UCSD-AML1 (cell line): ENCODE measurements around the gene MXD1.
"Not testable (repeated sequence)": the region's sequence is repeated elsewhere in the genome, so short reads cannot be mapped to it uniquely, and the experiment has no call there.

ENCODE experiments used
- DNase-seq: peaks from one replicate; lab custom pipeline; 2025; ENCODE audit not compliant: unreplicated experiment; lab: John Stamatoyannopoulos, UW

The MXD1 gene

DNA sequence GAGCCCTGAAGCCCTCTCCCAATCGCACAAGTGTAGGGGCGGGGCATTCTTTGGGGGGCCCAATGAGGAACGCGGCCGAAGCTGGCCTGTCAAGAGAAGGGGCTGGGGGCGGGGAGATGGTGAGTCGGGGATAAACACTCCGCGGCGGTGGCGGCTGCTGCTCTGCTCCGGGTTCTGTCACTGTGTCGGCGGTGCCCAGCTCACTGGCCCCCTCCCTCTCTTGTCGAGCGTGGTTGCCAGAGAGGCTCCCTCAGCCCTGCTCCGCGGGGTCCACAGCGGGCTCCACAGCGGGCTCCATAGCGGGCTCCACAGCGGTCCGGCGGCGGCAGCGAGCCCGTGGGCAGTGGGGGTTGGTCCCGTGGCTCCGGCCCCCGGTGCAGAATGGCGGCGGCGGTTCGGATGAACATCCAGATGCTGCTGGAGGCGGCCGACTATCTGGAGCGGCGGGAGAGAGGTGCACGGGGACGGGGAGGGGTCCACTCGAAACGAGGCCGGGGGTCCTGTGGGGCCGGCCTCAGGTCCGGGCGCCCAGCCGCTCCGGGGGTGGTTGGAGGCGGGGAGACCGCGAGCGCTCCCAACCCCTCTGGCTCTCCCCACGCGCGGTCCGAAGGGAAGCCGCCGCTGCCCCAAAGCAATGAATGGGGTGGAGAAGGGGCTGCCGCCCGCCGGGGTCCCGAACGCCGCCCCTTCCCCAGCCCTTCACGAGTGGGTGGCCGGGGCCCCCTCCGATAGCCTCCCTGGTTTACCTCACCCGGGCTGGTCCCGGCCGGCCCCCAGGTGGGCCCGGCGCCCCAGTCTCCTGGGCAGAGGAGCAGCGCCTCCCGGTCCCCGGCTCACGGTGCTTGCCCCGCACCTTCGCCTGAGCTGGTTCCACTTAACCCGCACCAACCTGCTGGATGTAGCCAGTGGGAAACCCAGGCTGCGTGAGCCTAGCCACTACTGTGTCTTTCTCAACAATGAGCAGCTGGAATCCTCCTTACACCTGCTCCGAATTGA lies at the start of gene MXD1:
Gene MXD1, plus strand, starts transcription at position 160 of the 996 bp plus-strand sequence. Its CDS starts 222 bp downstream, at position 382.
- peak; percentile 45 for DNase-seq

- DNase-seq = no peak
Measured at GRCh38 chr2:69888451-69888850, 26.5 kb upstream of the MXD1 start.

GRCh38 chr2:69889302-69889701 lies 25.6 kb upstream of the MXD1 start:
- DNase-seq = no peak

GRCh38 chr2:69890881-69891280 lies 24.0 kb upstream of the MXD1 start:
- DNase-seq = no peak

- not testable (repeated sequence) for DNase-seq
Measured at GRCh38 chr2:69892838-69893424, 22.0 kb upstream of the MXD1 start.

GRCh38 chr2:69893684-69894551 lies 21.0 kb upstream of the MXD1 start, which contains the start of gene SNRNP27:
Gene SNRNP27, plus strand, starts transcription at chr2:69893956. Its CDS starts 29 bp downstream, at chr2:69893985.
- DNase-seq = peak; percentile 78

GRCh38 chr2:69894737-69895136 lies 20.2 kb upstream of the MXD1 start:
- DNase-seq = not testable (repeated sequence)

DNA sequence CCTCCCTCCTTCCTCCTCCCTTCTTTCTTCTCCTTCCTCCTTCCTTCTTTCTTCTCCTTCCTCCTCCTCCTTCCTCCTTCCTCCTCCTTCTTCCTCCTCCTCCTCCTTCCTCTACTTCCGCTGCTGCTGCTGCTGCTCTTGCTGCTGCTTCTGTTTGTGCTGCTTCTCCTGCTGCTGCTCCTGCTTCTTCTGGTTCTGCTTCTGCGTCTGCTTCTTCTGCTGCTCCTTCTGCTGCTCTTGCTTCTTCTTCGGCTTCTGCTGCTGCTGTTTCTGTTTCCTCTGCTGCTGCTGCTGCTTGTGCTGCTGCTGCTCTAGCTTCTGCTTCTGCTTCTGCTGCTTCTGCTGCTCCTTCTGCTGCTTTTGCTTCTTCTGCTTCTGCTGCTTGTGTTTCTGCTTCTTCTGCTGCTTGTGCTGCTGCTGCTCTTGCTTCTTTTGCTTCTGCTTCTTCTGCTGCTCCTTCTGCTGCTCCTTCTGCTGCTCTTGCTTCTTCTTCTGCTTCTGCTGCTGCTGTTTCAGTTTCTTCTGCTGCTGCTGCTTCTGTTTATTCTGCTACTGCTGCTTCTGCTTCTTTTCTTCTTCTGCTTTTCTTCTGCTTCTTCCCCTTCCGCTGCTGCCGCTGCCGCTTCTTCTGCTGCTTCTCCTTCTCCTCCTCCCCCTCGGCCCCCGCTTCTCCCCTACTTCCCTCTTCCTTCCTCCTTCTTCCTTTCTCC lies 12.5 kb upstream of the MXD1 start:
- DNase-seq = peak; percentile 34

- DNase-seq = no peak
Measured at GRCh38 chr2:69907216-69907615, 7.7 kb upstream of the MXD1 start.

DNA sequence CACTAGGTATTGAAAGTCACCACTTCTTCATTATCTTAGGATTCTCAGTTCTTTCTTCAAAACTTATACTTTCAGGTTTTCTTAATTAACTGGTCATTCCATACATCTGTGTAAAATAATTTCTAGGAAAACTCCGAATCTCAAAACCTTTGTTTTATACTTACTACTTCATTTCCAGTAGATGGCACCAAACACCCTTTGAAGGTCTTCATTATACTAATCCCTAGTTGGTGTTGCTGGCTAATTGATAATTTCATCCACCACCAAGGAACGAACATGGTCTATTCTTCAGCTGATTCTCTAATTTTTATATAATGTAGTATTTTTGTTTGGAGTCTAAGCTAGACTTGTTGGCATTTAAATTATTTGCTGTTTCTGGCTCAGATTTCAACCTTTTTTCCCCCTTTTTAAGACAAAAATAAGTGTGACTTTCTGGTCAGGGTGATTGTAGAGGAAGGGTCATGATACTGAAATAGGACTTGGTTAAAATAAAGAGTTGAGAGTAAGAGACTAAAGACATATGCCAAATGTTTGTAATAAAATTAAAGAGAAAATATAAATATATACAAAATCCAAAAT lies 2.8 kb upstream of the MXD1 start:
- no peak for DNase-seq

DNA sequence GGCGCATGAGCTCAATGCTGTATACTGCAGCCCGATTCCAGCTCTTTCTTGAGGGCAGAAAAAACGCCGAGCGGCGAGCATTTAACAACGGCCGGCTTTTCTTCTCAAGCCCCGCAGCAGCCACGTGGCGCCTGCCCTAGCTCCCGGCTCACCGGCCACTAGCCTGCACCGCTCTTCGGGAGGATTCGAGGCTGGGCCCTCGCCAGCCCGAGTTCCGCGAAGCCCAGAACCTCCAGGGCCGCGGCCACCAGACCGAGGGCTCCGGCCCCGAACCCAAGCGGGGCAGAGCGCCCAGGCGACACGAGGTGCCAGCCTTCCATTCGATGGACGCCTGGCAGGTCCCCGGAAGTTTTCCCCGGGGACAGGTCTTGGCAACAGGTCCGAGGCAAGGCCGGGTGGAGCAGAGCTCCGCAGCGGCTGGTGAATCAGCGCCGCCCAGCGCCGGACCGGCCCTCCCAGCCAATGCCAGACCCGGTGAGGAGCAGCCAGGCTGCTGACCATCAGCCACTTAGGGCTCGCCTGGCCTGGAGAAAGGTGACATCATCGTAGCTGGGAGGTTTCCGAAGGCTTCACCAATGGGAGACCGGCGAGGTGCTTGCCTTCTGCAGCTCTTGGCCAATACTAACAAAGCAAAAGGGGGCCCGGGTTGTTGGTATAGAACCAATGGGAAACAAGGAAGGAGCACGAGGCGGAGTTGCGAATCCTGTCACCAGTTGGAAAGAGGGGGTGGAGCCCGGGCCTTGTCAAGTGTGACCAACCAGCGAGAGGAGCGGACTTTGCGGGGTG lies 552 bp upstream of the MXD1 start:
- peak; percentile 100 for DNase-seq

GRCh38 chr2:69916106-69916505 lies 1.2 kb downstream of the MXD1 start:
- no peak for DNase-seq

DNA sequence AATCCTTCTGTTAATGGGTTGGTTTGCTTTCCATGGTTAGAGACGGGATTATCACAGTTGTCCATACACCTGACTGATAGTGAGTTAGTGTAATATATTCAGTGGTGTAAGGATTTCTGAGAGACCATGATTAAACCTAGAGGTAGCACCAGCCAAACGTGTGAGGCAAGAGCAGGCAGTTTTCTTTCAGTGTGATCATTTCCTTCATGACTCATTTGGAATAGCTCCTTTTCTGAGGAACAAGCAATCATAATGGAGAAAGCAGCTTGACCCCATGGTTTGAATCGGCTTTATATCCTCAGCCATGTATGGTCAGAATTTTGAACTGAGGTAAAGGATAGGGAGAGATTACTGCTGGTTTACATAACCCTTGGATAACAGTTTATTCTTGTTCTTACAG lies 2.9 kb downstream of the MXD1 start:
- no peak for DNase-seq

DNA sequence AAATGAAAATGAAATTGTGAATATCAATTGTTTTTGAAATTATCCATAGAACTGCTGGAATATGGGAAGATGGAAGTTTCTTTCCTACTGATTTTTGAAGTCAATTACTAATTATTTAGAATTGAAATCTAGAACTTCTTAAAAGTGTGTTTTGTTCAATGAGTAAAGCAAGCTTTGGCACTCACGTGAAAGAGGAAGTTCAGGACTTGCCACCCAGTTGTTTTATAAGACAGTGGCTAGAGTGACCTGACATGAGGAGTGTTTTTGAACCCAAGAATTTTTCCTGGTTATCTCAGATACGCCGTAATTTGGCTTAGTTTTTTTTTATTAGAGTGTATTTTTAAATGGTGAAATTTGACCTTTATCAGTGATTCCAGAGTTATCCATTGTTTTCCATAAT lies 3.5 kb downstream of the MXD1 start:
- no peak for DNase-seq

- DNase-seq = no peak
Measured at GRCh38 chr2:69923116-69923515, 8.2 kb downstream of the MXD1 start.

GRCh38 chr2:69926849-69927515 lies 12.1 kb downstream of the MXD1 start:
- no peak for DNase-seq

- no peak for DNase-seq
Measured at GRCh38 chr2:69931832-69932595, 17.1 kb downstream of the MXD1 start.

GRCh38 chr2:69932596-69932922 lies 17.6 kb downstream of the MXD1 start:
- no peak for DNase-seq
